GM23248 (cell line): ENCODE results near the gene CPNE2. TPM values are rescaled to one million over a fixed set of nuclear protein-coding genes. Genes with fewer than 3 reads are reported as not detected.

Experiments
- DNase-seq: peaks from one replicate; pipeline ENCODE4 v3.0.0-alpha.2; 2015
- H2AFZ ChIP-seq: fragments of 200-600 bp; sonication (generic); 2 replicates; pipeline ENCODE4 v1.6.1; 2016; ENCODE audit warnings: antibody characterized with exemption
- H3F3A ChIP-seq: fragments of 200-600 bp; sonication (generic); 2 replicates; pipeline ENCODE4 v1.6.1; 2016; ENCODE audit warnings: mild to moderate bottlenecking, antibody characterized with exemption, mixed run types; ENCODE audit not compliant: insufficient read depth
- H3K27ac ChIP-seq: fragments of 200-600 bp; sonication (generic); 2 replicates; pipeline ENCODE4 v1.5.1; 2016; ENCODE audit warnings: mild to moderate bottlenecking
- H3K27me3 ChIP-seq: fragments of 200-600 bp; sonication (generic); replicated peaks from 2 replicates; pipeline ENCODE4 v1.6.1; 2016; ENCODE audit warnings: mild to moderate bottlenecking; ENCODE audit not compliant: insufficient read depth
- H3K36me3 ChIP-seq: fragments of 200-600 bp; sonication (generic); 2 replicates; pipeline ENCODE4 v1.6.1; 2016; ENCODE audit warnings: low read depth, mild to moderate bottlenecking
- H3K4me1 ChIP-seq: fragments of 200-600 bp; sonication (generic); 2 replicates; pipeline ENCODE4 v1.6.1; 2016; ENCODE audit warnings: mild to moderate bottlenecking; ENCODE audit not compliant: insufficient read depth
- H3K4me2 ChIP-seq: fragments of 200-600 bp; sonication (generic); one replicate; pipeline ENCODE4 v1.6.1; 2016; ENCODE audit warnings: mild to moderate bottlenecking; ENCODE audit not compliant: unreplicated experiment
- H3K4me3 ChIP-seq: fragments of 200-600 bp; sonication (generic); 2 replicates; pipeline ENCODE4 v1.5.1; 2016; ENCODE audit warnings: mild to moderate bottlenecking
- H3K79me2 ChIP-seq: fragments of 200-600 bp; sonication (generic); 2 replicates; pipeline ENCODE4 v1.6.1; 2016; ENCODE audit warnings: mild to moderate bottlenecking; ENCODE audit not compliant: insufficient read depth
- H3K9ac ChIP-seq: fragments of 200-600 bp; sonication (generic); 2 replicates; pipeline ENCODE4 v1.6.1; 2016; ENCODE audit warnings: mild to moderate bottlenecking
- H3K9me2 ChIP-seq: fragments of 200-600 bp; sonication (generic); 2 replicates; pipeline ENCODE4 v1.6.1; 2016; ENCODE audit warnings: mixed run types, mild to moderate bottlenecking, moderate library complexity; ENCODE audit not compliant: insufficient read depth
- H3K9me3 ChIP-seq: fragments of 200-600 bp; sonication (generic); one replicate; pipeline ENCODE4 v1.6.1; 2017; ENCODE audit warnings: low read depth
- H4K20me1 ChIP-seq: fragments of 200-600 bp; sonication (generic); 2 replicates; pipeline ENCODE4 v1.6.0; 2016; ENCODE audit not compliant: insufficient read depth
- EZH2 ChIP-seq: fragments of 200-600 bp; sonication (generic); IDR thresholded peaks from 2 replicates; pipeline ENCODE4 v1.6.1; 2018; ENCODE audit warnings: antibody characterized with exemption, mild to moderate bottlenecking; ENCODE audit not compliant: insufficient read depth, poor library complexity, severe bottlenecking
- EZH2phosphoT487 ChIP-seq: fragments of 200-600 bp; sonication (generic); IDR thresholded peaks from 2 replicates; pipeline ENCODE4 v1.6.1; 2018; ENCODE audit warnings: antibody characterized with exemption, moderate library complexity, mild to moderate bottlenecking, low read depth; ENCODE audit not compliant: insufficient read depth
- WGBS, 2 experiments: methylation state at CpG; one replicate each; pipeline ENCODE4 v1.1.6; 2015 to 2017; ENCODE audit warnings: low lambda C conversion rate in 2 of 2, low coverage in 1 of 2; ENCODE audit errors: missing lambda C conversion rate in 2 of 2; 5-methylcytosine and 5-hydroxymethylcytosine counted together
- in situ Hi-C: fragments of 300-500 bp; cut with MboI; formaldehyde crosslinking; loops from 2 replicates; pipeline ENCODE4 v1.15.0; 2020
- polyA plus RNA-seq: library from polyadenylated mRNA; unstranded; fragments of >200 nt; fragmentation: Nextera tagmentation; extraction: Ambion mirVana; gene quantifications from 2 replicates; pipeline ENCODE4 v1.2.1, GENCODE V29; 2016
- total RNA-seq: library from RNA; depleted of rRNA; stranded (reverse); fragments of >200 nt; shearing (Covaris generic); gene quantifications from 2 replicates; pipeline ENCODE4 v1.2.3, GENCODE V29; 2014

Gene CPNE2
- total and polyA plus RNA-seq, 2 experiments from 2014 or later, result 9.0 to 13.9 TPM

- Histone ChIP-seq H3K9me3 (no peaks in the 10 kb centered on the region), H3K4me3 (no peak overlapping the region), H2AFZ (no peak overlapping the region), H3K4me2 (no peak overlapping the region), H3K4me1 (no peaks in the 10 kb centered on the region), H3K27me3 (no peaks in the 10 kb centered on the region), H3K9me2 (no peaks in the 10 kb centered on the region), H3K9ac (no peak overlapping the region), H3F3A (no peaks in the 10 kb centered on the region), H3K27ac (no peak overlapping the region), H3K36me3 (0 out of 2 replicates have a peak, but pooled peaks cover 2% of the 10 kb centered on the region), H4K20me1 (no peaks in the 10 kb centered on the region), H3K79me2 (peaks cover 51% of the 10 kb centered on the region)
- in situ Hi-C loops, result no loop called here
- peak; percentile 36 for DNase-seq
- no peak for TF ChIP-seq EZH2
- TF ChIP-seq EZH2phosphoT487, result no peak
- WGBS, 2 experiments, result 80 to 84% methylated on average over 5 of the region's 5 CpGs
Observed at GRCh38 chr16:57175896-57176295, 83.5 kb downstream of the CPNE2 start.

GRCh38 chr16:57178196-57178595 lies 85.8 kb downstream of the CPNE2 start:
- Histone ChIP-seq H4K20me1 (no peaks in the 10 kb centered on the region), H3K4me3 (no peak overlapping the region), H3K9me2 (no peaks in the 10 kb centered on the region), H3K4me1 (no peaks in the 10 kb centered on the region), H3K9ac (no peak overlapping the region), H3K27ac (no peak overlapping the region), H2AFZ (no peak overlapping the region), H3K4me2 (no peak overlapping the region), H3K9me3 (no peaks in the 10 kb centered on the region), H3K79me2 (peaks cover 74% of the 10 kb centered on the region), H3K27me3 (no peaks in the 10 kb centered on the region), H3F3A (no peaks in the 10 kb centered on the region), H3K36me3 (no peaks in the 10 kb centered on the region)
- TF ChIP-seq EZH2phosphoT487 (no peak), EZH2 (no peak)
- in situ Hi-C loops, result no loop called here
- DNase-seq, result no peak
- 92 to 96% methylated on average over 3 of the region's 3 CpGs for WGBS, 2 experiments

GRCh38 chr16:57178793-57179212 lies 86.4 kb downstream of the CPNE2 start:
- Histone ChIP-seq H3K4me3 (no peak overlapping the region), H3K36me3 (no peaks in the 10 kb centered on the region), H2AFZ (no peak overlapping the region), H3K27me3 (no peaks in the 10 kb centered on the region), H4K20me1 (no peaks in the 10 kb centered on the region), H3K9me3 (no peaks in the 10 kb centered on the region), H3F3A (no peaks in the 10 kb centered on the region), H3K27ac (no peak overlapping the region), H3K9ac (no peak overlapping the region), H3K9me2 (no peaks in the 10 kb centered on the region), H3K4me2 (no peak overlapping the region), H3K4me1 (no peaks in the 10 kb centered on the region), H3K79me2 (peaks cover 80% of the 10 kb centered on the region)
- TF ChIP-seq EZH2 (no peak), EZH2phosphoT487 (no peak)
- 70 to 72% methylated on average over 4 of the region's 4 CpGs for WGBS, 2 experiments
- in situ Hi-C loops, result no loop called here
- no peak for DNase-seq

GRCh38 chr16:57179215-57179828 lies 86.9 kb downstream of the CPNE2 start:
- H3K9me3 ChIP-seq, result no peaks in the 10 kb centered on the region
- no peak overlapping the region for H3K9ac ChIP-seq
- no peak for DNase-seq
- no peaks in the 10 kb centered on the region for H3F3A ChIP-seq
- no peak overlapping the region for H3K4me3 ChIP-seq
- no peak overlapping the region for H3K4me2 ChIP-seq
- peaks cover under 1% of the 10 kb centered on the region; the same call in 1 of the 2 replicates for H3K4me1 ChIP-seq
- 79 to 85% methylated on average over 3 of the region's 3 CpGs for WGBS, 2 experiments
- TF ChIP-seq EZH2, result no peak
- TF ChIP-seq EZH2phosphoT487, result no peak
- no peaks in the 10 kb centered on the region for H3K27me3 ChIP-seq
- no peaks in the 10 kb centered on the region for H3K9me2 ChIP-seq
- peaks cover 85% of the 10 kb centered on the region for H3K79me2 ChIP-seq
- H2AFZ ChIP-seq, result no peak overlapping the region
- in situ Hi-C loops, result no loop called here
- H3K27ac ChIP-seq, result no peak overlapping the region
- no peaks in the 10 kb centered on the region for H3K36me3 ChIP-seq
- H4K20me1 ChIP-seq, result no peaks in the 10 kb centered on the region
